ENCODE data around the gene SERF2. TPM values are rescaled to one million over a fixed set of nuclear protein-coding genes. Genes with fewer than 3 reads are reported as not detected.
A peak's percentile ranks its signal among the peaks of the same experiment; 100 is the strongest.

Gene SERF2
- total RNA-seq, 3 donors from 2014 or later: 653 to 916 (median 695) TPM

DNA sequence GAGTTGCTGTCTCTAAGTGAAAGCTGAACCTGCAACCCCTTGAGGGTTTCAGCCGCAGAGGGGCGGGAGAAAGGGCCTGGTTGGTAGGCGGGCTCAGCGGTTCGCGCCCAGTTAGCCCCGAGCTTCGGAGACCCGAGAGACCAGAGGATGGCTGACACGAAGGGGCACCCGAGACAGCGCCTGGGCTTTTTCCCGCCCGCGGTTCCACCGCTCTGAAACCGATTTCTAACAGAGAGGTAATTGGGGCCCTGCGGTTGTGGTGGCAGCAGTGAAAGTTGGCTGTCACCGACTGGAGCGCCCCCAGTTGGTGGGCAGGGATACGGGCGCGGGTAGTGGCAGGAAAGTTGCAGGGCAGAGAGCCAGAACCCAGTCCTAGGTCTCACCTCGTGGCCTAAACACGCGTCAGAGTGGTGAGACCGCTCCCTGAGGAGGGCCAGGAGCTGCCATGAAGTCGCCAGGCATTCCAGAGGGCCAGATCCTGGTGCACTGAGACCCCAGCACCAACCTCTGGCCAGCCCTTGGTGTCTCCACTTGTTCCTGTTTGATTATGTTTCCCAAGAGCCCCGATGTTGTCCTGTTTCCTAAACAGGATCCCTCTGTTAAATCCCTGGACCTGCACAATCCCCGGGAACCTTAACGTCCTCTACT, 14.7 kb upstream of the SERF2 start:
- peak; percentile 69 to 84 for DNase-seq (ENCODE audit: low spot score in 2 of 2)
- TF ChIP-seq POLR2AphosphoS5 (IDR thresholded peaks at IDR 0.05) (peak; percentile 37 to 52 (median 43)), POLR2A (IDR thresholded peaks at IDR 0.05) (no peak), CTCF (IDR thresholded peaks at IDR 0.05) (peak; percentile 68 to 81 (median 74))
- no peaks in the 10 kb centered on the region for H3K4me1 ChIP-seq
- no peaks in the 10 kb centered on the region for H3K36me3 ChIP-seq
- H3K9me3 ChIP-seq: no peaks in the 10 kb centered on the region
- intact Hi-C loops (cut with DNase I; ENCODE audit: low total_unique reads): no loop called here
- H3K27ac ChIP-seq: peak overlapping the region; percentile 94
- no peaks in the 10 kb centered on the region for H3K27me3 ChIP-seq
- peak overlapping the region; percentile 70 to 74 (median 72) for H3K4me3 ChIP-seq

- H3K9me3 ChIP-seq: no peaks in the 10 kb centered on the region
- no peak overlapping the region for H3K27ac ChIP-seq
- no peak for DNase-seq (ENCODE audit: low spot score in 2 of 2)
- intact Hi-C loops (cut with DNase I; ENCODE audit: low total_unique reads): no loop called here
- TF ChIP-seq POLR2AphosphoS5 (IDR thresholded peaks at IDR 0.05) (no peak), CTCF (IDR thresholded peaks at IDR 0.05) (no peak), POLR2A (IDR thresholded peaks at IDR 0.05) (no peak)
- H3K36me3 ChIP-seq: no peaks in the 10 kb centered on the region
- no peaks in the 10 kb centered on the region for H3K4me1 ChIP-seq
- no peak overlapping the region for H3K4me3 ChIP-seq
- no peaks in the 10 kb centered on the region for H3K27me3 ChIP-seq
Measured at GRCh38 chr15:43779016-43779415, 13.1 kb upstream of the SERF2 start.

DNA sequence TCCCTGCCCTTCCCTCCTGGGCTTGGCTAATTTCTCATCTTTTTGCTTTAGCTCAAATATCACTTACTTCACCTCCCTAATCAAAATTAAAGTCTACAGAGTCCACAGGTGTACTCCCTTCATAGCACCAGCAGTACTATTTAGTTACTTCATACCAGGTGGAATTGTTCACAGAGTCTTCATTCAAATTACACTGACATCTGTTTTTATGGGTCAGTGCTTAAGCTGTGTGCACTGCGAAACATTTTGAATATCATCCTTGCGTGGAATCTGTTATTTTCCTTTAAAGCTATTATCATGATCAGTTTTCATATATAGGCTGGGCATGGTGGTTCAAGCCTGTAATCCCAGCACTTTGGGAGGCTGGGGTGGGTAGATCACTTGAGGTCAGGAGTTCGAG, 2.7 kb upstream of the SERF2 start:
- no peaks in the 10 kb centered on the region for H3K9me3 ChIP-seq
- peaks cover 6 to 8% of the 10 kb centered on the region in 2 donors for H3K4me1 ChIP-seq
- H3K4me3 ChIP-seq: no peak overlapping the region
- TF ChIP-seq POLR2A (IDR thresholded peaks at IDR 0.05) (no peak), CTCF (IDR thresholded peaks at IDR 0.05) (no peak), POLR2AphosphoS5 (IDR thresholded peaks at IDR 0.05) (no peak)
- intact Hi-C loops (cut with DNase I; ENCODE audit: low total_unique reads): no loop called here
- H3K27ac ChIP-seq: no peak overlapping the region
- no peaks in the 10 kb centered on the region for H3K36me3 ChIP-seq
- H3K27me3 ChIP-seq: no peaks in the 10 kb centered on the region
- DNase-seq (ENCODE audit: low spot score in 2 of 2): no peak

- no peaks in the 10 kb centered on the region for H3K27me3 ChIP-seq
- peaks cover 6 to 9% of the 10 kb centered on the region in 2 donors for H3K4me1 ChIP-seq
- no peak for DNase-seq (ENCODE audit: low spot score in 2 of 2)
- TF ChIP-seq POLR2AphosphoS5 (IDR thresholded peaks at IDR 0.05): peak in 1 of 3 donors; percentile 7
- TF ChIP-seq POLR2A (IDR thresholded peaks at IDR 0.05): peak; percentile 8
- TF ChIP-seq CTCF (IDR thresholded peaks at IDR 0.05): no peak
- H3K4me3 ChIP-seq: peak overlapping the region; percentile 89 to 98 (median 96)
- peak overlapping the region; percentile 97 to 99 for H3K27ac ChIP-seq
- H3K9me3 ChIP-seq: no peaks in the 10 kb centered on the region
- H3K36me3 ChIP-seq: no peaks in the 10 kb centered on the region
- intact Hi-C loops (cut with DNase I; ENCODE audit: low total_unique reads): no loop called here
Measured at GRCh38 chr15:43792761-43793476, 799 bp downstream of the SERF2 start.

DNA sequence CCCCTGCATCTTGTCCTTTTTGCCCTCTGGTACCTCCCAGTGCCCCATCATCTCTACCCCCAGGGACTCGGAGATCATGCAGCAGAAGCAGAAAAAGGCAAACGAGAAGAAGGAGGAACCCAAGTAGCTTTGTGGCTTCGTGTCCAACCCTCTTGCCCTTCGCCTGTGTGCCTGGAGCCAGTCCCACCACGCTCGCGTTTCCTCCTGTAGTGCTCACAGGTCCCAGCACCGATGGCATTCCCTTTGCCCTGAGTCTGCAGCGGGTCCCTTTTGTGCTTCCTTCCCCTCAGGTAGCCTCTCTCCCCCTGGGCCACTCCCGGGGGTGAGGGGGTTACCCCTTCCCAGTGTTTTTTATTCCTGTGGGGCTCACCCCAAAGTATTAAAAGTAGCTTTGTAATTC, 1.5 kb downstream of the SERF2 start:
- no peaks in the 10 kb centered on the region for H3K9me3 ChIP-seq
- no peak for DNase-seq (ENCODE audit: low spot score in 2 of 2)
- H3K27me3 ChIP-seq: no peaks in the 10 kb centered on the region
- H3K4me3 ChIP-seq: peak overlapping the region; percentile 89 to 98 (median 96)
- TF ChIP-seq POLR2AphosphoS5 (IDR thresholded peaks at IDR 0.05) (no peak), CTCF (IDR thresholded peaks at IDR 0.05) (no peak), POLR2A (IDR thresholded peaks at IDR 0.05) (no peak)
- H3K4me1 ChIP-seq: peaks cover 6 to 16% of the 10 kb centered on the region in 2 donors
- peak overlapping the region; percentile 97 to 99 for H3K27ac ChIP-seq
- H3K36me3 ChIP-seq: no peaks in the 10 kb centered on the region
- intact Hi-C loops (cut with DNase I; ENCODE audit: low total_unique reads): no loop called here

All from breast epithelium (tissue), 4 donors.